SK-N-MC (cell line): ENCODE measurements around the gene RNU6-8.

Experiments
- EZH2 ChIP-seq: fragments of 200-600 bp; sonication (generic); IDR thresholded peaks from one replicate; pipeline ENCODE4 v1.6.1; 2017; ENCODE audit warnings: antibody characterized with exemption
- POLR2AphosphoS5 ChIP-seq: IDR thresholded peaks from 2 replicates; pipeline ENCODE4 v1.6.1; 2012; ENCODE audit warnings: mild to moderate bottlenecking, low read depth, low read length, borderline replicate concordance

DNA sequence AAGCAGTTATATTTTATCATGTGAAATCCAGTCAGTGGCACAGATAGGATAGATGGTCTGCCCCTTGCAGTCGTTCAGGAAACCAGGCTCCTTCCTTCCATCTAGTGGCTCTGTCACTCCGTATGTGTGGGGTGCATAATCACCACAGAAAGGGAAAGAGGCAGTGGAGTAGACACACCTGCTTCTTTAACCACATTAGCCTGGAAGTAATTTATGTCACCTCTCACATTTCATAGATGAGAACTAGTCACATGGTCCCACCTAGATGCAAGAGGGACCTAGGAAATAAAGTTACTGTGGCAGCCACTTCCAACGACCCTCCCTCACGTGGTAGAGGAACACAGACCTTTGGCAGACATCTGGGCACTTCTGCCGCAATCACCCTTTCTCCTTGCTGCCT lies 14.2 kb upstream of the RNU6-8 start:
- no peak for TF ChIP-seq EZH2
- TF ChIP-seq POLR2AphosphoS5, result no peak
